Spleen (tissue), 7 donors: Measurements from ENCODE around the gene CAMK1D.

ENCODE experiments used
- CTCF ChIP-seq, 11 experiments: fragments of 200-600 bp in 7 of 11; fragments of 450-650 bp in 4 of 11; sonication (generic) in 4 of 11; IDR thresholded peaks in 8 of 11; conservative IDR thresholded peaks in 3 of 11; 1 replicate in 7 of 11; 2 replicates in 4 of 11; pipeline versions ENCODE4 v1.4.0 to v1.8.0; 2016 to 2021; ENCODE audit warnings: antibody characterized with exemption in 11 of 11, inconsistent platforms in 4 of 11, mild to moderate bottlenecking in 1 of 11
- POLR2A ChIP-seq, 3 donors: fragments of 450-650 bp; IDR thresholded peaks; one replicate each; pipeline ENCODE4 v1.5.1; 2017; ENCODE audit warnings: antibody characterized with exemption in 3 of 3, mild to moderate bottlenecking in 1 of 3
- POLR2AphosphoS5 ChIP-seq, 3 donors: sonication (generic); formaldehyde crosslinking; IDR thresholded peaks; one replicate each; pipeline ENCODE4 v1.5.1; 2017; ENCODE audit warnings: antibody characterized with exemption in 3 of 3
- donor health status: DM: no; HTN: no; CAD: no; lungs with moderate emphysema.
- donor health status: DM: no; HTN: no; CAD: no.
- donor health status: DM: no; HTN: no; CAD: no.

DNA sequence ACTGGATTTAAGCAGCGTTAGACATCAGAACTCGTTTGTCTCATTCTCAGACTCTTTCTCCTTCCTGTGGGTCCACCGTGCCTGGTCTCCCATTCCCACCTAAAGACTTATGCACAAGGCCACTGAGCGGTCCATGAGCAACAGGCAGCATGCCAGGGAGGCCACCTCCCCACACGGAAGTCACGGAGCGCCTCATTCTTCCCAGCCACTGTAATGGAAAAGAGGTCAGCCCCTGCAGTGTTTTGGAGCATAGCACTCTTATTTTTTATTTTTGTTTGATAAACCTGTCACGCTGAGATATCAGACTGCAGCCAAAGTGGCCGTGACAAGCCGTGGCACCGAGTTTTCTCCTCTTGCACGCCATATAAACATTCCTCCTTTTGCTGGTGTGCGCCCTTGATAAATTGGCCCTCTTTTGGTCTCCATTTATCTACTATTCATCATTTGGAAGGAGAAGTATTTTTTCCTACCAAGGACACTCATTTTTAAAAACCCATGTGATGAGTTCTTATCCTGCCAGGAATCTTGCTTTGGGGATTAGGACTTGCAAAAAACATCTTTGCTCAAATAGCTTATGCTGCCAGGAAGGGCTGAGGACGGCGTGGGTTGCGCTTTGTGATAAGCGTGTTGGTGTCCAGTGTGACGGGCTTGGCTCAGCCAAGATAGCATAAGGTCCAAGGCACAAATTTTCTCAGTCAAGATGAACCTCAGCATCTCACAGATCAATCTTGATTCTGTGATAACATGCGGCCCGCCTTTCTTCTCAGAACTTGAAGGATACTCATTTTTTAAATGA, 446.2 kb downstream of the CAMK1D start:
- TF ChIP-seq CTCF (IDR thresholded peaks at IDR 0.05 in 8 of 11, conservative IDR thresholded peaks at IDR 0.05 in 3 of 11): no peak
- TF ChIP-seq POLR2A (IDR thresholded peaks at IDR 0.05): no peak
- TF ChIP-seq POLR2AphosphoS5 (IDR thresholded peaks at IDR 0.05): no peak
